Hepatocyte (in vitro differentiated cells): Measurements from ENCODE around the gene RASSF8. TPM values are rescaled to one million over a fixed set of nuclear protein-coding genes. Genes with fewer than 3 reads are reported as not detected.

Experiments
- DNase-seq: peaks from one replicate; pipeline ENCODE4 v3.0.0-alpha.2; 2016; ENCODE audit warnings: low spot score
- H2AFZ ChIP-seq: fragments of 200-600 bp; sonication (generic); 2 replicates; pipeline ENCODE4 v1.6.0; 2016; ENCODE audit warnings: antibody characterized with exemption, mild to moderate bottlenecking
- H3K27ac ChIP-seq: fragments of 200-600 bp; sonication (generic); 2 replicates; pipeline ENCODE4 v1.5.1; 2016; ENCODE audit warnings: mild to moderate bottlenecking
- H3K27me3 ChIP-seq: fragments of 200-600 bp; sonication (generic); 2 replicates; pipeline ENCODE4 v1.6.1; 2016
- H3K36me3 ChIP-seq: fragments of 200-600 bp; sonication (generic); replicated peaks from 2 replicates; pipeline ENCODE4 v1.5.1; 2016; ENCODE audit warnings: low read depth; ENCODE audit not compliant: insufficient read depth
- H3K4me1 ChIP-seq: fragments of 200-600 bp; sonication (generic); 2 replicates; pipeline ENCODE4 v1.5.1; 2016; ENCODE audit warnings: mild to moderate bottlenecking, moderate library complexity; ENCODE audit not compliant: insufficient read depth
- H3K4me2 ChIP-seq: fragments of 200-600 bp; sonication (generic); 2 replicates; pipeline ENCODE4 v1.6.0; 2016
- H3K4me3 ChIP-seq: fragments of 200-600 bp; sonication (generic); 2 replicates; pipeline ENCODE4 v1.5.1; 2016; ENCODE audit warnings: mild to moderate bottlenecking
- H3K79me2 ChIP-seq: fragments of 200-600 bp; sonication (generic); 2 replicates; pipeline ENCODE4 v1.6.0; 2017; ENCODE audit warnings: mild to moderate bottlenecking
- H3K9me2 ChIP-seq: fragments of 200-600 bp; sonication (generic); replicated peaks from 2 replicates; pipeline ENCODE4 v1.6.0; 2017; ENCODE audit warnings: mild to moderate bottlenecking; ENCODE audit not compliant: insufficient read depth
- H3K9me3 ChIP-seq: fragments of 200-600 bp; sonication (generic); 2 replicates; pipeline ENCODE4 v1.5.1; 2016; ENCODE audit warnings: low read depth, mild to moderate bottlenecking
- H4K20me1 ChIP-seq: fragments of 200-600 bp; sonication (generic); 2 replicates; pipeline ENCODE4 v1.6.0; 2016; ENCODE audit warnings: mild to moderate bottlenecking; ENCODE audit not compliant: insufficient read depth, poor library complexity, severe bottlenecking
- CTCF ChIP-seq: fragments of 200-600 bp; sonication (generic); IDR thresholded peaks from 2 replicates; pipeline ENCODE4 v1.5.1; 2016; ENCODE audit warnings: antibody characterized with exemption, mild to moderate bottlenecking; ENCODE audit not compliant: poor library complexity
- EZH2 ChIP-seq: fragments of 200-600 bp; sonication (generic); IDR thresholded peaks from 2 replicates; pipeline ENCODE4 v1.6.1; 2016; ENCODE audit warnings: antibody characterized with exemption, mild to moderate bottlenecking, borderline replicate concordance
- EZH2phosphoT487 ChIP-seq: fragments of 200-600 bp; sonication (generic); IDR thresholded peaks from one replicate; pipeline ENCODE4 v1.6.1; 2018; ENCODE audit warnings: antibody characterized with exemption, mild to moderate bottlenecking, low read depth, moderate library complexity; ENCODE audit not compliant: unreplicated experiment, severe bottlenecking
- WGBS: methylation state at CpG from one replicate; pipeline ENCODE4 v1.1.6; 2016; ENCODE audit warnings: low lambda C conversion rate; ENCODE audit errors: missing lambda C conversion rate; 5-methylcytosine and 5-hydroxymethylcytosine counted together
- polyA plus RNA-seq: library from polyadenylated mRNA; unstranded; fragments of >200 nt; fragmentation: Nextera tagmentation; extraction: Ambion mirVana; gene quantifications from 2 replicates; pipeline ENCODE4 v1.2.1, GENCODE V29; 2016
- total RNA-seq: library from RNA; depleted of rRNA; stranded (reverse); fragments of >200 nt; gene quantifications from 2 replicates; pipeline ENCODE4 v1.2.3, GENCODE V29; 2014

RASSF8 gene
- total and polyA plus RNA-seq, 2 experiments from 2014 or later: 24.6 to 46.2 TPM

DNA sequence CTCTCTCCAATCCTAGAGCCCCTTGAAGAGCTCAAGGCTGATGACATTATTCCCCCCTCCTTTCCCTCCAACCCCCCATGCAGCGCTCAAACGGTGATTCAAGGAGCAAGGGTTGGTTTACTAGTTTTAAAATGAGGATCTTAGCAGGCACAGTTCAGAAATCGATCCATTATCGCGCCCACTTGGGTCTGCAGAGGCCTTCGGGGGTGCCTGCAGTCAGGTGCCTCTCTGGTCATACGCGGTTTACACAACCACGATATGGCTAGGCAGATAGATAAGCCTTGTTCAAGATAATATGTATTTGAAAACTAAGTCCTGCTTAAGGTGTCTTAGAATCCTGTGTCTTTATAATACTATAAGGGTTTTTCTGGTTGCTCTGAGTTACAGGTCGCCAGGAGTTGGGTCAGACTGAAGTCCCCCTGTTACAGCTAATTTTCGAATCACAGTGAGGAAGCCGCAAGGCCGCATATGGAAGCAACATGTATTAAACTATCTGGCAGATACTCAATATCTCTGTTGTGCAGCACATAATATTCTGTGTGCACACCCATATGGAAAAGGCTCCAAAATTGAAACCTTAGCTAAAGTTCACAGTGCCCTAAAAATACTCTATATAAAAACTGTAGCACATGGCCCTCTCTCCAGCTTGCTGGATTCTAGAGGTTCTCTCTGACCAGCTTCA is 156.4 kb downstream of the RASSF8 start:
- H3K4me2 ChIP-seq: peak overlapping the region; percentile 83
- H3K9me3 ChIP-seq: no peaks in the 10 kb centered on the region
- WGBS: 34% methylated on average over 13 of the region's 13 CpGs
- H3K4me1 ChIP-seq: peaks cover 15% of the 10 kb centered on the region
- no peaks in the 10 kb centered on the region for H3K36me3 ChIP-seq
- no peak for DNase-seq
- H4K20me1 ChIP-seq: no peaks in the 10 kb centered on the region
- H2AFZ ChIP-seq: peak overlapping the region; percentile 49
- peak overlapping the region; percentile 93 for H3K27ac ChIP-seq
- H3K9me2 ChIP-seq: no peaks in the 10 kb centered on the region
- TF ChIP-seq EZH2 (no peak), EZH2phosphoT487 (no peak), CTCF (no peak)
- H3K27me3 ChIP-seq: no peaks in the 10 kb centered on the region
- peak overlapping the region; percentile 2 for H3K4me3 ChIP-seq
- no peaks in the 10 kb centered on the region for H3K79me2 ChIP-seq

DNA sequence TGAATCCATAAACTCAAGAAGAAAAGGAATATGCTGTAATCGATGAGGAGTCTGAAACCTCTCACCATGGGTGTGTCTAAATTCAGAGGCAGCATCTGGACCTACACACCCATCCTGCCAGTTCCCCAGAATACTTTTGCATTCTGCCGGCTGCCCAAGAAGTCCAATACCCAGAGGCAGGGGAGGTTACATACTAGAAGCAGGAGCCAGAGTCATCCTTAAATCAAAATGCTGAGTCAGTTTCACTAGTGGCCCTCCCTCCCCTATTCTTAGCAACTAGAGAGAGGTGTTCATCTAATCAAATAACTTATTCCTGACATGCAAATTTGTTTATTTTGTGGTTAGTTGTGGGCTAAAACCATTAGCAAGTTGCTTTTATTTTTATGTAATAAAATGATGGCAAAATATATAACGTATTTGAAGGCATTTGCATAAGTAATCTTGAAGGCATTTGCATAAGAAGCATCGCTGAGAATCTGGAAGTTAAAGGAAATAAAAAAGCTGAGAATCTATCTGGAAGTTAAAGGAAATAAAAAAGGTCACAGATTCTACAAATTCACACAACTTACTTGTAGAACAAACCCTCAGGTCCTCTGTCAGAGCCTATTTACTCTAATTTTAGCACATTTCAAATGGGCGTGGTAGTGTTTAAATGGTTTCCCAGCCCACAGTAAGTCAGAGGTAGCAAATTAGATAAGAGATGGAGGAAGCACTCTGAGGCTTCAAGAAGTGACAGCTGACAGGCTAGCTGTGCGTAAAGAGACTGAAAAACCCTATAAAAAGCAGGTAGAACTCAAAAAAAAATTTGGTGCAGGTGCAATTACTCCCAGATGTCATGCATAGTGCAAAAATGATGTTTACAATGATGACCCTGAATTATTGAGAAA is 158.6 kb downstream of the RASSF8 start:
- Histone ChIP-seq H3K4me1 (peaks cover 20% of the 10 kb centered on the region), H3K9me3 (no peaks in the 10 kb centered on the region), H3K27ac (no peak overlapping the region), H2AFZ (no peak overlapping the region), H3K36me3 (no peaks in the 10 kb centered on the region), H3K79me2 (no peaks in the 10 kb centered on the region), H3K4me2 (no peak overlapping the region), H3K4me3 (no peak overlapping the region), H3K9me2 (no peaks in the 10 kb centered on the region), H4K20me1 (no peaks in the 10 kb centered on the region), H3K27me3 (peaks cover 16% of the 10 kb centered on the region)
- DNase-seq: no peak
- TF ChIP-seq CTCF: no peak
- no peak for TF ChIP-seq EZH2
- TF ChIP-seq EZH2phosphoT487: no peak
- 49% methylated on average over 6 of the region's 6 CpGs for whole genome bisulfite sequencing

DNA sequence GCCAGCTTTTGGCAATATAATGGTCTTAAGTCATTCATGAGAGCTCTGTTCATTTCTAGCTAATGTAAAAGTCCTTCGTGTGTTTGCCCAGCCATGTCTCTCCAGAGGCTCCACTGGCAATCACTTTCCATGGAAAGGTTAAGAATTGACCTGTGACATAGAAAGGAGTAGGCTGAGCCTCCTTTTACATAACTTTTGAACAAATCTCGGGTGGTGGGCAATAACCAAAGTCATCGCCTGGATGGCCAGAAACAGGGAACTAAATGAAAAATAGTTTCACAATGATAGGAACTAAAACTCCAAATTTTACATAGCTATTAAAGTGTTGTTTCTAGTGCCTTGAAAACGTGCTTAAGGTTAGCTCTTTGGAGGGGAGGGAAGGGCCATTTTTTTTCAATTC is 159.8 kb downstream of the RASSF8 start:
- H3K27me3 ChIP-seq: peaks cover 23% of the 10 kb centered on the region
- no peak for TF ChIP-seq EZH2
- no peak for TF ChIP-seq EZH2phosphoT487
- no peak for TF ChIP-seq CTCF
- H4K20me1 ChIP-seq: no peaks in the 10 kb centered on the region
- no peak for DNase-seq
- H3K27ac ChIP-seq: no peak overlapping the region
- H3K9me2 ChIP-seq: no peaks in the 10 kb centered on the region
- no peak overlapping the region for H3K4me3 ChIP-seq
- H3K4me2 ChIP-seq: no peak overlapping the region
- H3K36me3 ChIP-seq: no peaks in the 10 kb centered on the region
- H3K4me1 ChIP-seq: peaks cover 9% of the 10 kb centered on the region
- H3K9me3 ChIP-seq: no peaks in the 10 kb centered on the region
- WGBS: 85% methylated on average over 4 of the region's 4 CpGs
- H2AFZ ChIP-seq: no peak overlapping the region
- no peaks in the 10 kb centered on the region for H3K79me2 ChIP-seq
